ENCODE data around the gene GPLD1. TPM values are rescaled to one million over a fixed set of nuclear protein-coding genes. Genes with fewer than 3 reads are reported as not detected.

GPLD1 gene
- total RNA-seq, result 3.6 TPM
- long read RNA-seq, partial matches to known transcripts, result 1 of 2 reads
- long read RNA-seq, other reads (novel, unspliced or antisense), result 1 of 2 reads

GRCh38 chr6:24489470-24489869, at the start of gene GPLD1:
GPLD1 (minus strand) TSS chr6:24489578; CDS start chr6:24489511, 67 bp downstream.
- Histone ChIP-seq H3K36me3 (no peaks in the 10 kb centered on the region), H3K9me3 (no peaks in the 10 kb centered on the region), H3K27ac (no peak within 1 kb of the TSS), H3K4me3 (no peak within 1 kb of the TSS), H3K4me1 (peaks cover 13% of the 10 kb centered on the region), H3K27me3 (ENCODE audit: low read depth) (no peaks in the 10 kb centered on the region)
- intact Hi-C loops (cut with DNase I), result no loop called here
- DNase-seq (no peak), ATAC-seq (no peak)
- no peak for TF ChIP-seq CTCF (IDR thresholded peaks at IDR 0.05)

GRCh38 chr6:24537771-24538385, 48.5 kb upstream of the GPLD1 start:
- intact Hi-C loops (cut with DNase I), result no loop called here
- no peaks in the 10 kb centered on the region for H3K9me3 ChIP-seq
- H3K4me1 ChIP-seq, result no peaks in the 10 kb centered on the region
- H3K4me3 ChIP-seq, result no peak overlapping the region
- no peaks in the 10 kb centered on the region for H3K27me3 ChIP-seq (ENCODE audit: low read depth)
- no peak overlapping the region for H3K27ac ChIP-seq
- DNase-seq, result no peak
- peaks cover 20% of the 10 kb centered on the region for H3K36me3 ChIP-seq
- ATAC-seq, result no peak
- TF ChIP-seq CTCF (IDR thresholded peaks at IDR 0.05), result no peak

- ATAC-seq, result no peak
Observed at GRCh38 chr6:24537082-24537699, 47.8 kb upstream of the GPLD1 start.

GRCh38 chr6:24536466-24536865, 47.1 kb upstream of the GPLD1 start:
- Histone ChIP-seq H3K4me1 (no peaks in the 10 kb centered on the region), H3K27me3 (ENCODE audit: low read depth) (no peaks in the 10 kb centered on the region), H3K9me3 (no peaks in the 10 kb centered on the region), H3K36me3 (peaks cover 23% of the 10 kb centered on the region), H3K27ac (no peak overlapping the region), H3K4me3 (no peak overlapping the region)
- DNase-seq, result no peak
- no peak for ATAC-seq
- no peak for TF ChIP-seq CTCF (IDR thresholded peaks at IDR 0.05)
- intact Hi-C loops (cut with DNase I), result no loop called here

More at GRCh38 chr6:24537082-24537699, 47.8 kb upstream of the GPLD1 start:
- no peaks in the 10 kb centered on the region for H3K9me3 ChIP-seq
- no peaks in the 10 kb centered on the region for H3K27me3 ChIP-seq (ENCODE audit: low read depth)
- H3K4me3 ChIP-seq, result no peak overlapping the region
- no peak overlapping the region for H3K27ac ChIP-seq
- no peaks in the 10 kb centered on the region for H3K4me1 ChIP-seq
- TF ChIP-seq CTCF (IDR thresholded peaks at IDR 0.05), result no peak
- DNase-seq, result no peak
- H3K36me3 ChIP-seq, result peaks cover 20% of the 10 kb centered on the region
- intact Hi-C loops (cut with DNase I), result no loop called here

GRCh38 chr6:24535210-24535609, 45.8 kb upstream of the GPLD1 start:
- no peak for TF ChIP-seq CTCF (IDR thresholded peaks at IDR 0.05)
- Histone ChIP-seq H3K4me1 (no peaks in the 10 kb centered on the region), H3K36me3 (peaks cover 25% of the 10 kb centered on the region), H3K4me3 (no peak overlapping the region), H3K27ac (no peak overlapping the region), H3K27me3 (ENCODE audit: low read depth) (no peaks in the 10 kb centered on the region), H3K9me3 (no peaks in the 10 kb centered on the region)
- no peak for ATAC-seq
- no peak for DNase-seq
- intact Hi-C loops (cut with DNase I), result no loop called here

Data from lower lobe of right lung (tissue), 2 donors.